H1 (cell line): ENCODE results near the gene TFCP2. TPM values are rescaled to one million over a fixed set of nuclear protein-coding genes. Genes with fewer than 3 reads are reported as not detected.

Source experiments
- CTCF ChIA-PET: fragments of 300-600 bp; sonication (Branson Sonifier 250); formaldehyde crosslinking; loops from one replicate; lab custom pipeline; 2021; ENCODE audit not compliant: partially characterized antibody; lab: Charles Lee
- POLR2A ChIA-PET: fragments of 300-600 bp; sonication (Branson Sonifier 250); formaldehyde crosslinking; loops from one replicate; lab custom pipeline; 2021; ENCODE audit warnings: inconsistent platforms; ENCODE audit not compliant: partially characterized antibody; lab: Charles Lee
- DNase-seq, 2 experiments: peaks; one replicate each; pipeline versions ENCODE4 v3.0.0 to v3.0.0-alpha.2; 2010 to 2022; ENCODE audit warnings: low spot score in 2 of 2, low read depth in 1 of 2, mixed read lengths in 1 of 2
- FAIRE-seq: peaks from 2 replicates; lab custom pipeline; 2011; peaks lifted over from hg19 to GRCh38; lab: Jason Lieb, UNC
- H2AFZ ChIP-seq: 2 replicates; pipeline ENCODE4 v1.8.1; 2012; ENCODE audit warnings: low read length, inconsistent platforms
- H2AK5ac ChIP-seq: 2 replicates; pipeline ENCODE4 v1.6.1; 2013; ENCODE audit warnings: low read depth, low read length
- H2BK120ac ChIP-seq: replicated peaks from 2 replicates; pipeline ENCODE3; 2013; ENCODE audit warnings: low read depth, low read length, inconsistent platforms
- H2BK12ac ChIP-seq: 2 replicates; pipeline ENCODE4 v1.6.1; 2013; ENCODE audit warnings: low read depth, low read length
- H2BK15ac ChIP-seq: 2 replicates; pipeline ENCODE4 v1.6.1; 2013; ENCODE audit warnings: low read length
- H2BK20ac ChIP-seq: 2 replicates; pipeline ENCODE4 v1.6.1; 2013; ENCODE audit warnings: low read length
- H2BK5ac ChIP-seq: 2 replicates; pipeline ENCODE4 v1.6.1; 2013; ENCODE audit warnings: low read depth, low read length
- H3K14ac ChIP-seq: 2 replicates; pipeline ENCODE4 v1.6.1; 2013; ENCODE audit warnings: inconsistent platforms; ENCODE audit not compliant: insufficient read length
- H3K18ac ChIP-seq: 2 replicates; pipeline ENCODE4 v1.6.1; 2013; ENCODE audit warnings: low read length; ENCODE audit errors: extremely low read depth
- H3K23ac ChIP-seq: 2 replicates; pipeline ENCODE4 v1.6.1; 2013; ENCODE audit warnings: inconsistent platforms; ENCODE audit not compliant: insufficient read length
- H3K23me2 ChIP-seq: 2 replicates; pipeline ENCODE4 v1.6.1; 2013; ENCODE audit warnings: low read depth, low read length
- H3K27ac ChIP-seq: 2 replicates; pipeline ENCODE4 v1.6.1; 2011; ENCODE audit warnings: low read depth, low read length, inconsistent platforms
- H3K27me3 ChIP-seq, 4 experiments: replicated peaks in 1 of 4; 1 replicate in 1 of 4; 2 replicates in 3 of 4; pipeline versions ENCODE4 v1.6.1 to v1.8.1; 2011 to 2013; ENCODE audit warnings: low read length in 3 of 4, mild to moderate bottlenecking in 3 of 4, inconsistent platforms in 2 of 4, mixed read lengths in 2 of 4, moderate library complexity in 1 of 4; ENCODE audit not compliant: control insufficient read depth in 3 of 4, insufficient read depth in 3 of 4; ENCODE audit errors: extremely low read depth in 1 of 4
- H3K36me3 ChIP-seq, 4 experiments: 2 replicates each; pipeline versions ENCODE4 v1.6.1 to v1.8.1; 2011 to 2013; ENCODE audit warnings: mild to moderate bottlenecking in 4 of 4, low read length in 3 of 4, moderate library complexity in 2 of 4, control low read depth in 1 of 4, inconsistent platforms in 1 of 4; ENCODE audit not compliant: insufficient read depth in 4 of 4, control insufficient read depth in 2 of 4
- H3K4ac ChIP-seq: replicated peaks from 2 replicates; pipeline ENCODE3; 2013; ENCODE audit warnings: low read length, low read depth, mixed read lengths, inconsistent platforms; ENCODE audit not compliant: insufficient read length
- H3K4me1 ChIP-seq, 4 experiments: replicated peaks in 1 of 4; 1 replicate in 1 of 4; 2 replicates in 3 of 4; pipeline versions ENCODE4 v1.6.1 to v1.8.1; 2011 to 2013; ENCODE audit warnings: low read length in 3 of 4, inconsistent platforms in 2 of 4, mixed read lengths in 1 of 4; ENCODE audit not compliant: insufficient read depth in 4 of 4, control insufficient read depth in 3 of 4
- H3K4me2 ChIP-seq, 2 experiments: 2 replicates each; pipeline versions ENCODE4 v1.6.1 to v1.8.1; 2011 to 2013; ENCODE audit warnings: low read depth in 2 of 2, low read length in 2 of 2, control low read depth in 1 of 2, inconsistent platforms in 1 of 2, mild to moderate bottlenecking in 1 of 2; ENCODE audit not compliant: insufficient read depth in 1 of 2
- H3K4me3 ChIP-seq, 4 experiments: fragments of 200-600, 300-600 bp in 1 of 4; sonication (generic), shearing (Covaris generic), sonication (Bioruptor Twin) in 1 of 4; 2 replicates each; pipeline versions ENCODE4 v1.5.1 to v1.8.1; 2011 to 2016; ENCODE audit warnings: low read length in 4 of 4, low read depth in 3 of 4, control low read depth in 2 of 4, inconsistent platforms in 2 of 4, mild to moderate bottlenecking in 2 of 4, mixed read lengths in 1 of 4, moderate library complexity in 1 of 4; ENCODE audit not compliant: insufficient read depth in 2 of 4; ENCODE audit errors: extremely low read depth in 1 of 4
- H3K56ac ChIP-seq: replicated peaks from 2 replicates; pipeline ENCODE3; 2013; ENCODE audit warnings: low read depth, mild to moderate bottlenecking, mixed read lengths, low read length, inconsistent platforms; ENCODE audit not compliant: insufficient read length
- H3K79me1 ChIP-seq: 2 replicates; pipeline ENCODE4 v1.6.1; 2013; ENCODE audit warnings: low read depth, low read length, control low read depth
- H3K79me2 ChIP-seq, 2 experiments: 2 replicates each; pipeline versions ENCODE4 v1.6.1 to v1.8.1; 2012 to 2013; ENCODE audit warnings: low read length in 2 of 2, mild to moderate bottlenecking in 2 of 2, inconsistent platforms in 1 of 2; ENCODE audit not compliant: insufficient read depth in 2 of 2, control insufficient read depth in 1 of 2
- H3K9ac ChIP-seq, 4 experiments: replicated peaks in 1 of 4; 1 replicate in 1 of 4; 2 replicates in 3 of 4; pipeline versions ENCODE4 v1.6.1 to v1.8.1; 2011 to 2013; ENCODE audit warnings: low read depth in 3 of 4, low read length in 3 of 4, control low read depth in 2 of 4, mild to moderate bottlenecking in 2 of 4, moderate library complexity in 2 of 4, inconsistent platforms in 1 of 4; ENCODE audit errors: extremely low read depth in 1 of 4
- H3K9me3 ChIP-seq, 2 experiments: 2 replicates each; pipeline versions ENCODE4 v1.6.1 to v1.8.1; 2012 to 2013; ENCODE audit warnings: mild to moderate bottlenecking in 2 of 2, moderate library complexity in 2 of 2, control low read depth in 1 of 2, inconsistent platforms in 1 of 2, low read depth in 1 of 2, low read length in 1 of 2, mixed read lengths in 1 of 2; ENCODE audit not compliant: insufficient read depth in 2 of 2
- H4K20me1 ChIP-seq, 2 experiments: replicated peaks in 1 of 2; 2 replicates each; pipeline versions ENCODE3 to v1.8.1; 2011 to 2013; ENCODE audit warnings: inconsistent platforms in 2 of 2, low read length in 2 of 2, mild to moderate bottlenecking in 1 of 2; ENCODE audit not compliant: insufficient read depth in 2 of 2, control insufficient read depth in 1 of 2
- H4K5ac ChIP-seq: 2 replicates; pipeline ENCODE4 v1.6.1; 2013; ENCODE audit warnings: low read length, low read depth, mixed read lengths, inconsistent platforms; ENCODE audit not compliant: insufficient read length
- H4K8ac ChIP-seq: 2 replicates; pipeline ENCODE4 v1.8.0; 2013; ENCODE audit warnings: mild to moderate bottlenecking, moderate library complexity, low read length, inconsistent platforms; ENCODE audit not compliant: insufficient read depth; ENCODE audit errors: extremely low read depth
- H4K91ac ChIP-seq: replicated peaks from 2 replicates; pipeline ENCODE3; 2013; ENCODE audit warnings: low read length, mixed read lengths, inconsistent platforms; ENCODE audit not compliant: insufficient read length
- BACH1 ChIP-seq: IDR thresholded peaks from 2 replicates; pipeline ENCODE4 v1.6.1; 2012; ENCODE audit warnings: low read length, improper control_type of control experiment
- BRCA1 ChIP-seq: IDR thresholded peaks from 2 replicates; pipeline ENCODE4 v1.6.1; 2012; ENCODE audit warnings: low read depth, low read length, improper control_type of control experiment
- CBX5 ChIP-seq: fragments of 300-800, 300-1000 bp; sonication (generic); IDR thresholded peaks from 2 replicates; pipeline ENCODE4 v1.7.1; 2016; ENCODE audit warnings: antibody characterized with exemption, low read length, low read depth
- E2F6 ChIP-seq: IDR thresholded peaks from 2 replicates; pipeline ENCODE4 v1.6.1; 2012; ENCODE audit warnings: inconsistent platforms
- EP300 ChIP-seq, 2 experiments: IDR thresholded peaks; 1 replicate in 1 of 2; 2 replicates in 1 of 2; pipeline ENCODE4 v1.6.1; 2011 to 2012; ENCODE audit warnings: low read depth in 2 of 2, low read length in 2 of 2, mild to moderate bottlenecking in 2 of 2, borderline replicate concordance in 1 of 2, inconsistent platforms in 1 of 2, moderate library complexity in 1 of 2
- JUND ChIP-seq: IDR thresholded peaks from 2 replicates; pipeline ENCODE4 v1.6.1; 2011; ENCODE audit warnings: mild to moderate bottlenecking, improper control_type of control experiment, low read length
- POU5F1 ChIP-seq: IDR thresholded peaks from 2 replicates; pipeline ENCODE4 v1.6.1; 2011; ENCODE audit warnings: low read depth, mild to moderate bottlenecking, low read length, moderate library complexity
- SIN3A ChIP-seq, 2 experiments: IDR thresholded peaks in 1 of 2; conservative IDR thresholded peaks in 1 of 2; 2 replicates each; pipeline ENCODE4 v1.6.1; 2011 to 2012; ENCODE audit warnings: low read length in 2 of 2, improper control_type of control experiment in 1 of 2, low read depth in 1 of 2, mild to moderate bottlenecking in 1 of 2
- SP2 ChIP-seq: IDR thresholded peaks from 2 replicates; pipeline ENCODE4 v1.6.1; 2012; ENCODE audit warnings: mild to moderate bottlenecking, low read length, inconsistent platforms
- SP4 ChIP-seq: IDR thresholded peaks from 2 replicates; pipeline ENCODE4 v1.6.1; 2012; ENCODE audit warnings: low read length, inconsistent platforms
- YY1 ChIP-seq: IDR thresholded peaks from 2 replicates; pipeline ENCODE4 v1.6.1; 2011; ENCODE audit warnings: low read depth, mild to moderate bottlenecking, low read length
- ZNF274 ChIP-seq: IDR thresholded peaks from 2 replicates; pipeline ENCODE4 v1.7.0; 2012; ENCODE audit warnings: low read length, borderline replicate concordance; ENCODE audit errors: extremely low read depth
- WGBS, 2 experiments: shearing (Covaris generic) in 1 of 2; methylation state at CpG; one replicate each; pipeline versions ENCODE4 v1.1.6 to v1.1.7; 2013 to 2015; ENCODE audit warnings: low lambda C conversion rate in 2 of 2, mixed read lengths in 2 of 2, inconsistent platforms in 1 of 2, low coverage in 1 of 2, missing lambda C conversion rate in 1 of 2; ENCODE audit not compliant: insufficient replicate concordance in 2 of 2, insufficient coverage in 1 of 2, insufficient read length in 1 of 2; ENCODE audit errors: extremely low coverage in 1 of 2, missing lambda C conversion rate in 1 of 2; 5-methylcytosine and 5-hydroxymethylcytosine counted together
- polyA plus RNA-seq, 7 experiments: library from polyadenylated mRNA; depleted of rRNA in 3 of 7; stranded (reverse) in 5 of 7; unstranded in 2 of 7; fragments of >200 nt in 5 of 7; fragments of 200-250 nt in 2 of 7; gene quantifications; 1 replicate in 5 of 7; 2 replicates in 1 of 7; 4 replicates in 1 of 7; pipeline versions ENCODE4 v1.2.1 to v1.2.3, GENCODE V29; 2011 to 2013; ENCODE audit warnings: missing spikeins in 2 of 7, mixed read lengths in 2 of 7
- total RNA-seq: library from RNA; stranded (reverse); fragmentation: NEBNext Ultra II Directional; extraction: Animal tissue kit (Norgen Biotek cat#: 25700); gene quantifications from 2 replicates; pipeline ENCODE4 v1.2.1, GENCODE V29; 2021

Gene TFCP2
- total and polyA plus RNA-seq, 2 of the 8 experiments (the other 6 are each of a cell fraction or from before 2014, with no cell fraction given): 19.8 to 49.2 TPM

DNA sequence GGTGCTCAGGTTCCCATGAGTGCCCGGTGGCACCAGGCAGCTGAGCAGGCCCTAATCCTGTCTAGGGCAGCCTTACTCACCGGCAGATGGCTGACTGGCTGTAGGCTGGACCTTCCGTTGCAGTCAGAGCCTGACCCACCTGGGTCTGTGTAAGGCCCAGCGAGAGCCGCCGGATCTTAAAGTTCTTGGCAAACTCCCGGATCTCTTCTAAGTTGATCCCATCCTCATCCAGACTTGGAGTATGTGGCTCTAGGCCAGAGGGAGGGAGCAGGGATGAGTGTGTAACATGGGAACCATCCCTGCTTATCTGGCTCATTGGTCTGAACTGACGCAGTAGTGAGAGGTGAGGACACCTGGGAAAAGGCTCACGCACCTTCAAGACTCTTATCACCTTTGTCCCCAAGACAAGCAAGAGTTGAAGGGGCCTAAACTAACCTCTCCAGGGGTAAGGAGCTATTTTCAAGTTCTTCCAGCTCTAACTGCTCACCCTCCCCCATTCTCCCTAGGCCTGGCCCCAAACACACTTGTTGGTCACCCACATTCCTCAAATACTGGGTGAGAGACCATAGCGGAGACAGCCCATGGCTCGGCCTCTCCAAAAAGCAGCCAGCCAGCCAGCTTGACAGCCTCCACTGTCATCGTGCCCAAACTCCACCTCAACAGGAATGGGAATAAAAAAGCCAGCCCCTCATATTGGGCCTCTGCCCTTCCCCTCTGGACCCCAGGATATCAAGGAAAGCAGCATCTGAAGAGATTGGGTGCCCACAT, 18.8 kb upstream of the TFCP2 start:
- no peak overlapping the region for H3K23ac ChIP-seq
- H4K20me1 ChIP-seq: no peaks in the 10 kb centered on the region
- no peaks in the 10 kb centered on the region for H3K36me3 ChIP-seq
- no peaks in the 10 kb centered on the region for H3K9me3 ChIP-seq
- H3K27me3 ChIP-seq: no peaks in the 10 kb centered on the region; a peak in 1 of 7 replicates
- no peak overlapping the region for H2BK15ac ChIP-seq
- H2AK5ac ChIP-seq: no peak overlapping the region
- H4K5ac ChIP-seq: no peak overlapping the region
- H2BK120ac ChIP-seq: no peak overlapping the region
- no peak overlapping the region for H3K4ac ChIP-seq
- POLR2A ChIA-PET: interaction anchor here (1.0 to 1.6 kb wide), 2 partner anchors 13 to 108 kb away, joined by 3 read pairs; partner anchors contain the start of gene CSRNP2
- no peak overlapping the region for H3K14ac ChIP-seq
- no peak overlapping the region for H2BK20ac ChIP-seq
- no peak overlapping the region for H2BK12ac ChIP-seq
- H3K4me3 ChIP-seq: no peak overlapping the region
- H3K56ac ChIP-seq: no peak overlapping the region
- no peaks in the 10 kb centered on the region for H3K4me1 ChIP-seq
- no peak overlapping the region for H3K9ac ChIP-seq
- H3K27ac ChIP-seq: no peak overlapping the region
- H3K23me2 ChIP-seq: no peaks in the 10 kb centered on the region
- H2BK5ac ChIP-seq: no peak overlapping the region
- no peak overlapping the region for H2AFZ ChIP-seq
- CTCF ChIA-PET: no interaction called here
- DNase-seq (no peak), FAIRE-seq (no peak)
- no peak overlapping the region for H4K8ac ChIP-seq
- H4K91ac ChIP-seq: no peak overlapping the region
- no peak overlapping the region for H3K4me2 ChIP-seq
- WGBS, 2 experiments: 89% methylated on average over 12 of the region's 12 CpGs; no CpG with 5 or more reads in 1 of the 2 experiments
- no peaks in the 10 kb centered on the region for H3K79me1 ChIP-seq
- no peaks in the 10 kb centered on the region for H3K79me2 ChIP-seq
- no peak overlapping the region for H3K18ac ChIP-seq
- TF ChIP-seq BRCA1: no peak
- no peak for TF ChIP-seq POU5F1
- TF ChIP-seq SIN3A (conservative IDR thresholded peaks at IDR 0.05 in 1 of 2, IDR thresholded peaks at IDR 0.05 in 1 of 2; ENCODE audit: low read depth in 1 of 2, low read length in 2 of 2): no peak
- TF ChIP-seq E2F6: no peak
- TF ChIP-seq SP4: no peak
- TF ChIP-seq CBX5: no peak
- no peak for TF ChIP-seq JUND
- no peak for TF ChIP-seq YY1
- no peak for TF ChIP-seq ZNF274
- no peak for TF ChIP-seq BACH1
- TF ChIP-seq EP300 (IDR thresholded peaks at IDR 0.05; ENCODE audit: borderline replicate concordance in 1 of 2, low read depth in 2 of 2, low read length in 2 of 2): no peak
- no peak for TF ChIP-seq SP2
